ENCODE measurements around the gene KCNB1. TPM values are rescaled to one million over a fixed set of nuclear protein-coding genes. Genes with fewer than 3 reads are reported as not detected.

Gene KCNB1
- polyA plus RNA-seq, 1 donor from 2014 or later, result 3.6 TPM

- no peak for TF ChIP-seq EP300 (conservative IDR thresholded peaks at IDR 0.05; ENCODE audit: poor library complexity, severe bottlenecking)
- TF ChIP-seq POLR2AphosphoS5 (IDR thresholded peaks at IDR 0.05), result no peak
- no peak for TF ChIP-seq CTCF (IDR thresholded peaks at IDR 0.05; ENCODE audit: poor library complexity, severe bottlenecking)
- TF ChIP-seq EZH2 (IDR thresholded peaks at IDR 0.05; ENCODE audit: borderline replicate concordance, insufficient read depth, low read length, poor library complexity, severe bottlenecking), result no peak
- no peak for TF ChIP-seq RAD21 (conservative IDR thresholded peaks at IDR 0.05)
- no peak for TF ChIP-seq TAF1 (IDR thresholded peaks at IDR 0.05; ENCODE audit: low read depth)
- no peak for TF ChIP-seq SMC3 (conservative IDR thresholded peaks at IDR 0.05; ENCODE audit: poor library complexity)
- TF ChIP-seq MXI1 (conservative IDR thresholded peaks at IDR 0.05; ENCODE audit: poor library complexity, severe bottlenecking), result no peak
- no peak for TF ChIP-seq REST (IDR thresholded peaks at IDR 0.05; ENCODE audit: borderline replicate concordance)
These were observed 33.1 kb upstream of the KCNB1 start for GRCh38 chr20:49515586-49515985.

DNA sequence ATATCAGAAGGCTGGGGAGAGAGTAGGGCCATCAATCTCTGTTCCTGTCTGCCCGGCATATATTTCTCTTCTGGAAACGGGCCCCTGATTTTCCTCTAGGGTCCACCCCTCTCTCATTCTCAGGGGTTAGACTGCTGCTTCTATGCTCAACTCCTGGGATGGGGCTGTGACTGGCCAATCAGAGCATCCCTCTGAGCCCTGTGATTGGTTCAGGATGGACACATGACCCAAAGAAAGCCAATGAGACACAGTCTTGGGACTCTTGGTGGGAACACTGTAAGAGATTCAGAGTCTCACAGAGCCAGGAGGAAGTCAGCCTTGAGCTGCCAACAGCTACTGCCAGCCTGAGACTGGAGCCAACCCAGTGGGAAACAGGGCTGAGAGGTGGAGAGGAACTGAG, 31.0 kb upstream of the KCNB1 start:
- no peak overlapping the region for H3K9ac ChIP-seq (ENCODE audit: low read length)
- no peaks in the 10 kb centered on the region for H3K9me3 ChIP-seq (ENCODE audit: low read length)
- no peaks in the 10 kb centered on the region for H3K9me2 ChIP-seq (ENCODE audit: insufficient read depth, low read length)
- H3K4me3 ChIP-seq (ENCODE audit: low read length), result no peak overlapping the region
- H3K27ac ChIP-seq (ENCODE audit: low read length), result no peak overlapping the region
- H3K79me2 ChIP-seq (replicated peaks; ENCODE audit: insufficient read depth, low read length), result no peaks in the 10 kb centered on the region
- no peaks in the 10 kb centered on the region for H3K36me3 ChIP-seq (ENCODE audit: insufficient read depth, low read length)
- no peaks in the 10 kb centered on the region for H3F3A ChIP-seq (ENCODE audit: insufficient read depth, low read length, poor library complexity, severe bottlenecking)
- no peaks in the 10 kb centered on the region for H4K20me1 ChIP-seq (ENCODE audit: insufficient read depth)
- H3K4me2 ChIP-seq (ENCODE audit: low read length), result no peak overlapping the region
- H3K27me3 ChIP-seq (ENCODE audit: insufficient read depth, low read depth, low read length), result no peaks in the 10 kb centered on the region
- TF ChIP-seq POLR2AphosphoS5 (IDR thresholded peaks at IDR 0.05), result no peak
- TF ChIP-seq MXI1 (conservative IDR thresholded peaks at IDR 0.05; ENCODE audit: poor library complexity, severe bottlenecking), result no peak
- no peak for TF ChIP-seq REST (IDR thresholded peaks at IDR 0.05; ENCODE audit: borderline replicate concordance)
- TF ChIP-seq EP300 (conservative IDR thresholded peaks at IDR 0.05; ENCODE audit: poor library complexity, severe bottlenecking), result no peak
- TF ChIP-seq SMC3 (conservative IDR thresholded peaks at IDR 0.05; ENCODE audit: poor library complexity), result no peak
- no peak for TF ChIP-seq EZH2 (IDR thresholded peaks at IDR 0.05; ENCODE audit: borderline replicate concordance, insufficient read depth, low read length, poor library complexity, severe bottlenecking)
- TF ChIP-seq TAF1 (IDR thresholded peaks at IDR 0.05; ENCODE audit: low read depth), result no peak
- no peak for TF ChIP-seq RAD21 (conservative IDR thresholded peaks at IDR 0.05)
- no peak for TF ChIP-seq CTCF (IDR thresholded peaks at IDR 0.05; ENCODE audit: poor library complexity, severe bottlenecking)
- H2AFZ ChIP-seq (ENCODE audit: low read depth, low read length), result no peak overlapping the region

More at GRCh38 chr20:49515586-49515985, 33.1 kb upstream of the KCNB1 start:
- H2AFZ ChIP-seq (ENCODE audit: low read depth, low read length), result no peak overlapping the region
- no peak overlapping the region for H3K4me2 ChIP-seq (ENCODE audit: low read length)
- H3K4me3 ChIP-seq (ENCODE audit: low read length), result no peak overlapping the region
- no peak overlapping the region for H3K9ac ChIP-seq (ENCODE audit: low read length)
- no peaks in the 10 kb centered on the region for H3K9me2 ChIP-seq (ENCODE audit: insufficient read depth, low read length)
- H3K9me3 ChIP-seq (ENCODE audit: low read length), result no peaks in the 10 kb centered on the region
- no peaks in the 10 kb centered on the region for H3F3A ChIP-seq (ENCODE audit: insufficient read depth, low read length, poor library complexity, severe bottlenecking)
- no peaks in the 10 kb centered on the region for H4K20me1 ChIP-seq (ENCODE audit: insufficient read depth)
- no peaks in the 10 kb centered on the region for H3K27me3 ChIP-seq (ENCODE audit: insufficient read depth, low read depth, low read length)
- no peak overlapping the region for H3K27ac ChIP-seq (ENCODE audit: low read length)
- H3K36me3 ChIP-seq (ENCODE audit: insufficient read depth, low read length), result no peaks in the 10 kb centered on the region
- H3K79me2 ChIP-seq (replicated peaks; ENCODE audit: insufficient read depth, low read length), result no peaks in the 10 kb centered on the region
